ENCODE measurements around the gene NDUFB8. TPM values are rescaled to one million over a fixed set of nuclear protein-coding genes. Genes with fewer than 3 reads are reported as not detected.
A peak's percentile ranks its signal among the peaks of the same experiment; 100 is the strongest.
"Not testable (repeated sequence)": the region's sequence is repeated elsewhere in the genome, so short reads cannot be mapped to it uniquely, and the experiment has no call there.

The NDUFB8 gene
- total RNA-seq, result 431 TPM
- long read RNA-seq, transcript NDUFB8-201 (5 exons, 671 nt), result major isoform, 191 of 228 reads
- long read RNA-seq, transcript NDUFB8-205 (4 exons, 829 nt), result minor isoform, 14 of 228 reads
- long read RNA-seq, partial matches to known transcripts, result 18 of 228 reads
- long read RNA-seq, other reads (novel, unspliced or antisense), result 1 of 228 reads

DNA sequence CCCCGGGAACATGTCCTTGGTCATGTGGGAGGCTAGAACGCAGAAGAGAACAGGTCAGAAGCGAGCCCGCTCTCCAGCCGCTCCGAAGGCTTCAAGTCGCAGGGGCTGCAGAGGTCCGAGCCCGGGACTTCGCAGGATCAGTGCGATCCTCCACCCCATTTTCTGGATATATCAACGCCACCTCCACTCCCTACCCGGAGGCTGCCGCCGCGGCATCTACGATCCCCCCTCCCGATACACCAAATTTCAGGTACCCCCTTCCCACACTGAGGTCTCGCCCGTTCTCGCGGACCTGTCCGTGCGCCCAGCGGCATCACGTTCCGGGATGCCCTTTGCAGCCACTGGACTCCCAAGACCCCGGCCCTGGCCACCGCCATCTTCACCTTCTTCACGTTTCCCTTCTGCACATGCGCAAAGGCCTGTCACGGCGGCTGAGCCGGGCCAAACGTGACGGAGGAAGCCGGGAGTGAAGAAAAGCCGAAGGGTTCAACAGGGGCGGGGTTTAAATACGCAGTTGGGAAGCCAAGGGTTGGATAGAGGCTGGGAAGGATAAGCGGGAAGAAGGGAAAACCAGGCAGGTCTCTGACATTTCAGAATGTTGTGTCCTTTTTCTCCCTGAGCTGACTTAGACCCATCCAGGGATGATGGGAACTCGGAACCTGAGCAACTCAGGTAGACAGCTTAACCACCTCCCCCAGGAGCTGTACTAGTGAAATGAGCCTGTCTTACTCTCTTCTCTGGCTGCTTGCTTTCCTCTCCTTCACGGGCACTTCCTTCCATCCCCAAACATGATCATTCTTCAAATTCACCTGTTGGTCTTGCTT lies at the start of gene NDUFB8:
Gene NDUFB8 (minus strand): TSS at position 397 of the 824 bp plus-strand sequence. CDS start 20 bp downstream, at position 377.
- peak; percentile 97 for ATAC-seq (ENCODE audit: poor library complexity)
- intact Hi-C loops (cut with DNase I), result no loop called here

DNA sequence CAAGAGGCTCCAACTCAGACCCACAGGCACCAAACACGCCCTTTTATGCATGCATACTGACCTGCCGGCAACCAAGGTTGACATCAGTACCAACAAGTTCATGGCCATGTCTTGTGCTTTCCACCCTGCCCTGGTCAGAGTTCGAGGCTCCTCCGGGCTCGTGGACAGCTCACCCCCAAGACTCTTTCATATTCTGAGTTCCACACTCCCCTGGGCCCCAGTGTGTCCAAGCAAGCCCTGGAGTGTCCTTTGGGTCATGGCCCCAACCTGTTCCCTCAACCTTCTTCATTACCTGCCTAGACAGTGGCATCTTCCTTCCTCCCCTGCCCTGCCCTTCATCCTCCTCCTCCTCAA lies 46.6 kb upstream of the NDUFB8 start:
- DNase-seq, result no peak
- intact Hi-C loops (cut with DNase I), result no loop called here
- no peak for ATAC-seq (ENCODE audit: poor library complexity)

More for the DNA sequence above, at the start of gene NDUFB8:
- peak; percentile 95 for DNase-seq

DNA sequence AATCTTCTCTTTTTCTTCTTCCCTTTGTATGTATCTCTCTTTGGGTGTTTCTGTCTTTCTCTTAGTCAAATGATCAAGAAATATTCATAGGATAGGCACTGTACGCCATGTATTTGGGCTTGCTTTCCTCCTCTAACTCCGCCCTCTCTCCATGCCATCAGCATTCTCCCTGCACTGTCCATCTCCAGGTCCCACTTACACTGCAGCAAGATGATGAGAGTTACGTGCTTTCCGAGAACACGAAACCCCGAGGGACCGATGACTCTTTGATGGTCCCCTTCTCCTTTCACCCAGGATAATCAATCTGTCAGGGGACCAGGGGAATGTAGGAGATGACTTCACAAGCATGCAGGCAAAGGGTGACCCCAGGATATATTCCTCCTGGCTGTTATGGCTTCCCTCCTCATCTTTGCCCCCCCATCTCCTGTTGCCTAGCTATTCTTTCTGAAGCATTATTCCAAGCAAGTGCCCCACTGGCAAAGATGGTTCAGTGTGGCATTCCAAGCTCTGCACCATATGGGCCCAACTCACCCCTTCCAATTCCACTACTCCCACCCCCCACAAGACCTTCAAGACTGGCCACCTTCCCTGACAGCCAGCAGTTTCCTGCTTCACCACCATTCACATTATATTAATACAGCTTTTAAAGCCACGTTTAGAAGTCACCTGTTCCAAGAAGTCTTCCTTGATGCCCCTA lies 46.1 kb upstream of the NDUFB8 start:
- DNase-seq (no peak), ATAC-seq (ENCODE audit: poor library complexity) (no peak)
- intact Hi-C loops (cut with DNase I), result no loop called here

DNA sequence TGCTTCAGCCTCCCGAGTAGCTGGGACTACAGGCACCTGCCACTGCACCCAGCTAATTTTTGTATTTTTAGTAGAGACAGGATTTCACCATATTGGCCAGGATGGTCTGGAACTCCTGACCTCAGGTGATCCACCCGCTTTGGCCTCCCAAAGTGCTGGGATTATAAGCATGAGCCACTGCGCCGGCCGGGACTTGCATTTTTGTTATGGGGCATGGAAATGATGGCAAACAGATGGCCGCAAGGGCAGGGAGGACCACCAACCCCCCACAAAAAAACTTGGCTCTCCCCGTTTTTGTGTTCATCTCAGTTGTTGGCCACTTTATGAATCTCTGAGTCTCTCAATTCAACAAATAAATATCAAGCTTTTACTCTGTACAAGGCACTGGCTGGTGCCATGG lies 45.5 kb upstream of the NDUFB8 start:
- intact Hi-C loops (cut with DNase I); ATAC-seq (ENCODE audit: poor library complexity); DNase-seq: not testable (repeated sequence)

DNA sequence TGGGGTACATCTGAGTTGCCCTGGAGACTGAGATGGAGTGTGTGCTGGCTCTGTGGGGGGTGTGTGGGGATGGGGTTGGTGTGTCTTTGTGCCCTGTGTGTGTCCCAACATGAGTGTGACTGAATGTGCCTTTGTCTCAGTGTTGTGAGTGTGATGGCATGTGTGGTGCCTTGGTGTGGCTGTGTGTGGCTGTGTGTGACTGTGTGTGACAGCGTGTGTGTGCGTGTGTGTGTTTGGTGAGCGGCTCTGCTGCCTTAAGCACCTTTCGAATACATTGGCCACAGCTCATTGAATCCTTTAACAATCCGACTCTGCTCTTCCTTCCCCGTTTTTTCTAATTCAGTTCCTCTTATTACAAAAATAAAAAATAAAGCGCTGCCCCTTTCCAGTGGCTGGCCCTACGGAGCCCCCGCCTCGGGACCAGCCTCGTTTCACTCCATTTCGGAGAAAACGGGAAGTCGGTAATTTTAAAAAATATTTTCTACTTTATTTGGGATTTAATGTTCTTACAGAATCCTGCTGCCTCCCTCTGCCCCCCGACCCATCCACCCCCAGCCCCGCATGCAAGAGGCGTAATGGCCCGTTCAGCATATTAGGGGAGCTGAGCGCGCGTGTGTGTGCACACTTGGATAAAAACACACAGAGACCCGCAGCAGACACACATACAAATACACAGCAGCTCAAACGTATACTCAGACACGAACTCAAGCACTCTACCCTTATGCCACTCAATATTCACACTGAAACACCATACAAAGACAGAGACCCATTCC lies 41.6 kb upstream of the NDUFB8 start:
- intact Hi-C loops (cut with DNase I), result no loop called here
- ATAC-seq (ENCODE audit: poor library complexity), result no peak
- DNase-seq, result no peak

DNA sequence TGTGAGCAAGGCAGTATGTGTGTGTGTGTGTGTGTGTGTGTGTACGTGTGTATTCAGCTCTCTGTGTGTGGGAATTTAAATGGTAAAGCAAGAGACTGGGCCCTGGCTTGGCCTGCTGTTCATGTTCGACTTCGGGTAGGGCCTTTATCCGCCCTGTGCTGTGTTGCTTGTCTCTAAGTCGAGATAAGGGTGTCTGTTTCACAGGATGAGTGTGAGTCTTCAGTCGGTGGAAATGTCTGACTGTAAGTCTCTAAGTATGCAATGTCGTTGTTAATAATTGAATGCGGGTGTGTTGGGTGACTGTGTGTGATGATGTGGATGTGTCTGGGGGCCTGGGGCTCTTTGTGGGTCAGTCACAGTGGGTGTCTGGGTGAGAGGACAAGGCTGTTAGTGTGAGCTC lies 40.8 kb upstream of the NDUFB8 start:
- DNase-seq, result no peak
- intact Hi-C loops (cut with DNase I), result no loop called here
- no peak for ATAC-seq (ENCODE audit: poor library complexity)

DNA sequence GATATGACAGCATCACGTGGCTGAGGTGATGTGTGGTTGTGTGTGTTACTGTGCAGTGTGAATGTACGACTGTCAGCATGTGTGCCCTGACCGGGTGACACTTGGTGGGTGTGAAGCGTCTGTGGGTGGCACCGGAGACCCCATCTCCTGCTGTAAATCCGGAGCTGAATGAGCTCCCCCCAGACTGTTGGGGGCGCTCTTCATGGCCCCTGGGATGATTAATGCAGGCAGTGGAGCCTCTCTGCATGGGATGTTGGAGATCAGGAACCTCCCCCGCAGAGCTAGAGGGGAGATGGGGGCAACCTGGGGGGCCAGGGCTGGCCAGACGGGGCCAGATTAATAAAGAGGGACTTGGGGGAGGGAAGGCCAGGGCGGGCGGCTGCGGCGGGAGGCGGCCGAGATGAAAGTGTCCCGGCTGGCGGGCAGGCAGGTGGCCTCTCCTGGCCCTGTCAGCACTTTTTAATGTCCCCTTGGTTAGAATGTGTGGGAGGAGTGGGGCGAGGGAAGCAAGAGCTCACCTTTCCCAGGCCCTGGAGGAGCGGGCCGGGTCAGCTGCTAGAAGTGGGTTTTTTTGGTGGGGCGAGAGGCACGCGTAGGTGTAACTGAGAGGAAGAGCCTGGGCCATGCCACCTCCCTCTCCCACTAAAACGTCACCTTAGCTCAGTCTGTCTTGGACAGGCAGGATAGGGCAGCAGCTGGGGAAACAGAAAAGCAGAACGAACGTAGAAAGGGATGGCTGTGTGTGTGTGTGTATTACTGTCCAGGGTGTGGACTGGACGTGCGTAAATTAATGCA lies 40.2 kb upstream of the NDUFB8 start:
- intact Hi-C loops (cut with DNase I), result loop anchor here (10.0 kb wide), 1 partner anchor 305 kb away; no protein-coding TSS in a partner anchor
- DNase-seq, result no peak
- no peak for ATAC-seq (ENCODE audit: poor library complexity)

DNA sequence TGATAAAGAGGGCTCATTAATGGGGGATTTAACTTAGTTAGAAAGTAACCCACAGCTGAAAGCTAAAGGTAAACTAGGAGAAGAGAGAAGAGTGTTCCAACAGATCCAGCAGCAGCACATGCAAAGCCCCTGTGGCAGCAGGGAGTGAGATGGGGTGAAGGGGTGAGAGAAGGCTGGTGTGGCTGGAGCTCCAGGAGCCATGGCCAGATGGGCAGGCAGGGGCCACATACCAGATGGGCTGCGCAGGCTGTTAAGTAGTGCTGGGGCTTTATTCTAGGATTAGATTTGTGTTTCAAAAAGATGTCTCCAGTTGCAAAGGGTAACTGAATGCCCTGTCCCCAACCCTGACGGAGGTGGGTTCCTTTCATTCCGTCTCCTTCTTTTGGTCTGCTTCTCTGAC lies 39.2 kb upstream of the NDUFB8 start:
- intact Hi-C loops (cut with DNase I), result loop anchor here (10.0 kb wide), 1 partner anchor 306 kb away; no protein-coding TSS in a partner anchor
- DNase-seq, result no peak

DNA sequence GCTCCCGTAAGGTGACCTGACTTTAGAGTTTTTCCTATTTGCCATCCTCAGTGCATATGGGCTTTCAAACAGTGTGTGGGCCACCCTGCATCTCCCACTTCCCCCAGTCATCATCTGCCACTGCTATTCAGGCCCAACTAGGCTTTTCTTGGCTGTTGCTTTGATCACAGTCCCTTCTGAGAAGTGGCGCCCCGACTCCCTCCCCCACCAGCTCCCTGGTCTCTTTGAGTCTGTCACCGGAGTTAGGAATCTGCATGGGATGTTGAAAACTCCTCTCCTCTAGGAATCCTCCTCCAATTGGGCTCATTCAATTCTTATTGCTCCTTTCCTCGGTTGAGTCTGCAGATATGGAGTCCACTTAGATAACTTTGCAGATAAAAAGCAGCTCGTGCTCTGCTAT lies 38.2 kb upstream of the NDUFB8 start:
- ATAC-seq (ENCODE audit: poor library complexity) (no peak), DNase-seq (no peak)
- intact Hi-C loops (cut with DNase I), result loop anchor here (10.0 kb wide), 1 partner anchor 307 kb away; no protein-coding TSS in a partner anchor

More for the DNA sequence above, 39.2 kb upstream of the NDUFB8 start:
- no peak for ATAC-seq (ENCODE audit: poor library complexity)

DNA sequence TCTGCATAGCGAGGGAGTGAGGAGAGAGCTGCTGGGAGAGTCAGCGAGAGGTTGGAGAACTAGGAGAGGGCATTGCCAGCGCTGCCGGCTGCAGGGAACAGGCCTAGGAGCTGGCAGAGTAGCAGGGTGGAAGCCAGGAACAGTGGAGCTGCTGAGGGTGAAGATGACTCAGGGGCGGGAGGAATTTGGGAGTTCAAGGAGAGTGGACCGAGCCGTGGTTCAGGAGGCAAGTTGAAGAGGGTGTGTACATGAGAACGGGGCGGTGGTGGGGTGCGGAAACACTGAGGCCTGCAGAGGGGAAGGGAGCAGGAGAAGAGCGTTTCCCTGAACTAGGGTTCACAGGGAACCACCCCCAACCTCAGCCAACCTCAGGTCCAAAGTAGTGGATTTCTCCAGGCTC lies 37.6 kb upstream of the NDUFB8 start:
- ATAC-seq (ENCODE audit: poor library complexity) (no peak), DNase-seq (no peak)
- intact Hi-C loops (cut with DNase I), result loop anchor here (10.0 kb wide), 1 partner anchor 308 kb away; no protein-coding TSS in a partner anchor

DNA sequence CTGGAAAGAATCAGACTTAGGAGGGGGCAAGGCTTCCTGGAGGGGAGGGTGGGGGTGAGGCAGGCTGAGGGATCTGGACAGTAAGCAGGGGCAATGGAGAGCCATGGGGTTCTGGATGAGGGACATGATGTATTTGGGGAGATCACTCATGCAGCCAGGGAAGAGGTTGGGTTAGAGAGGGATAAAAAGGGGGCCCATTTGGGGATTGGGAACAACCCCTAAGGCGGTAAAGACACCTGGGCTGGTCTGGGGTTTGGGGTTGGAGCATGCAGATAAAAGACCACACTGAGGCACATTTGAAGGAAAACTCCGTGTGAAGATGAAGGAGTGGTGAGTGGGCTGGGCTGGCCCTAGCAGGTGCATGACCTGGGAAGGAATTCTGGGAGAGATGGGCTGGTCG lies 36.9 kb upstream of the NDUFB8 start:
- no peak for ATAC-seq (ENCODE audit: poor library complexity)
- intact Hi-C loops (cut with DNase I), result loop anchor here (10.0 kb wide), 1 partner anchor 308 kb away; no protein-coding TSS in a partner anchor
- no peak for DNase-seq

DNA sequence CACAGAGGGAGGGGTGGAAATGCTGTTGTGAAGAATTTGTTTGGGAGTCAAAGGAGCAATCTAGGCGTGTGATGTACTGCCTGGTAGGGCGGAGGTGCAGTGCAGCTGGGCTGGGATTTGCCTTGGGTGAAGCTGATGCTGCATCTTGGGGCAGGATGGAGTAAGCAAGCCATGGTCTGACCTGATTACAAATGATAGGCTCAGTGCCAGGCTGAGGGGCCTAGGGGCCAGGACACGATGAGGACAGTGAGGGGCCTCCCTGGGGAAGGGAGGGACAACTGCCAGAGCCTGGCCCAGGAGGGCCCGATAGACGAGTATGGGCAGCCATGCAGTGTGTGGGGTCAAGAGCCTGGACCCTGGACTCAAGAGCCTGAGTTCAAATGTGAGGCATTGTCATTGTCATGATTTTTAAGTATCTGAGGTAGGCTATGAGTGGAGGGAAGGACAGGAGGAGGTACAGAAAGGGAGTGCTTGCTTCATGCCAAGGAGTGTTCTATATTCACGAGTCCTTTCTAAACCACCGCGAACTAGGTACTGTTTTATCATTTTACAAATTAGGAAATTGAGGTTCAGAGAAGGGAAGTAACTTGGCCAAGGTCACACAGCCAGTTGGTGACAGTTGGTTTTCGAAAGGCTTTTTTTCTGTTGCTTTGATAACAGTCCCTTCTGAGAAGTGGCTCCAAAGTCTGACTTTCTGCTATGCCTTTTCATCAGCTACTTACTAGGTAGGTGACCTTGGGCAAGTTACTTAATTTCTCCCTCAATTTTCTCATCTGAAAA lies 35.7 kb upstream of the NDUFB8 start:
- DNase-seq, result no peak
- intact Hi-C loops (cut with DNase I), result loop anchor here (10.0 kb wide), 1 partner anchor 309 kb away; no protein-coding TSS in a partner anchor
- ATAC-seq (ENCODE audit: poor library complexity), result no peak

DNA sequence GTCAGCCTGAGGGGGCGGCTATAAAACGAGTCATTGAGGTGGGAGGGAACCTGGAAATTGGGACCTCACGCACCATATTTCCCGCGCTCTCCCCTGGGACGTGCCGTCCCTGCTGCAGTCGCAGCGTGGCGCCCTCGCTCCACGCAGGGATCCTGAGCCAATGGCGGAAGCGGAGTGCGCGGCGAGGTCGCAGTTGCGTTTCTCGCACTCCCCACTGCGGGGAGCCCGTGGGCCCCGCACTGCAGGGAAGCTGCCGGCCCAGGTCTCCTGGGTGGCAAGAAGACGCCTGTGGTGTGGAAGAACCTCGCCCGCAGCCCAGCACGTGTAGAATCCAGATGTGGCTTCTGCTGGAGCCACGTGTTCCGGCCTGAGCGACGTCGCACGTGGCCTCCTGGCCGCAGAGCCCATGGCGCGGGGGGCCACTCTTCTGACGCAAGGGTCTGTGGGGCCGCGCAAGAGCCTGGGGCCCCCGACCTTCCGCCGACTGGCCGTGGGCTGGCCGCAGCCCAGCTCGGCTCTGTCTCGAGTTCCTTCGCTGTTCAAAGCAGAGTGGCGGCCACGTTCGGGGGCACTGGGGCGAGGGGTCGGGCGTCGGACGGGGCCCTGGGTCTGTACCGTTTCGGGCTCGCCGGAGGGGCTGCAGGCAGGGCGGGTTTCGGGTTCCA lies 32.5 kb upstream of the NDUFB8 start:
- DNase-seq, result peak; percentile 73
- intact Hi-C loops (cut with DNase I), result loop anchor here (10.0 kb wide), 1 partner anchor 313 kb away; no protein-coding TSS in a partner anchor

DNA sequence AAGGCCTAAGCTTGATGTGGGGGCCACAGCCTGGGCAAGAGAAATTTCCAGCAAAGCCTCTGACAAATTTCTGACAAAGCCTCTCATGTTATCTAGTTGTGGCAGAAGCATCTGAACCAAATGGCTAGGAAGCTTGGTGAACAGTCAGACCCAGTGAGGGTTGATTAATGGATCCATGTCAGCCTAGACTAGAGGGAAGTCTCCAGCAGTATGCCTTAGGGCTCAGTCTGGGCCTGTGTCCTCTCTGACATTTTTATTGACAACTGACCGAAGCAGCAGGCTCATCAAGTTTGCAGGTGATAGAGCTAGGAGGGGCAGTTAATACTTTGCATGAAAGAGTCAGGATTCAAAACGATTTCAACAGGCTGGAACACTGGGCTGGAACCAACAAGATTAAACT lies 31.3 kb upstream of the NDUFB8 start:
- DNase-seq, result no peak
- ATAC-seq (ENCODE audit: poor library complexity), result no peak
- intact Hi-C loops (cut with DNase I), result loop anchor here (10.0 kb wide), 1 partner anchor 314 kb away; no protein-coding TSS in a partner anchor

More for the DNA sequence above, 32.5 kb upstream of the NDUFB8 start:
- ATAC-seq (ENCODE audit: poor library complexity), result peak; percentile 90

DNA sequence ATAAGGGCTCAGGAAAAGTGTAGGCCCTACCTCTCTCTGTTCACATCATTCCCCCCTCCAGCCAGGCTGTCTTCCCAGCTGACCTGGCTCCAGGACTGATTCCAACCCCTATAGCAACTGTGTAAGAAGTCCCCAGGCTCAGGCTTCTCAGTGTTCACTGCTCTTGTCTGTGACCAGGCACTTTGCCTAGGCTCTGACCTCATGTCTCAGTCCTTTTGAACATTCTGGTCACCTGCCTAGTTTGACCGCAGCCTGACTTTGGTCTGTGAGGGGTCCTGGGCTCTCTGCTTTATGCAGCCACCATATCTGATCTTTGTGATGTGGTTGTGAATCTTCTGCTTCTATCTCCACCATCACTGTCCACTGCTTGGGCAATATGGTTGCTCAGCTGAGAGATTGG lies 30.6 kb upstream of the NDUFB8 start:
- intact Hi-C loops (cut with DNase I), result loop anchor here (10.0 kb wide), 1 partner anchor 315 kb away; no protein-coding TSS in a partner anchor
- DNase-seq (no peak), ATAC-seq (ENCODE audit: poor library complexity) (no peak)

DNA sequence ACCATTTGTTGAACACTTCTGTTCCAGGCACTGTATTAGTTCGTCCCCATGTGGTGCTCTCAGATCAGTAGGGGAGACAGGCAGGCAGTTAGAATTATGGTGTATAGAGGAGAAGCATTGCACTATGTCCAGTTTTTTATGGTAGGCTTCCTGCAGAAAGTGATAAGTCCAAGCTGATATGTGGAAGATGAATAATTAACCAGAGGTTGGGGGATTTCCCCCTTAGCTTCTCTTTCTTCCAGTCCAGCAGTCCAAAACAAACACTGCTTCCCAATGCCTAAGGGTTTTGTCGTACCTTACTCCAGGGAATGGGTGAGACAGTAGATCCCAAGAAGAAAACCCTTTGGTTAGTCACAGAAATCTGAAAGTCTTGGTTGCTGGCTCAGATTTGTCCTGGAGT lies 25.2 kb upstream of the NDUFB8 start:
- intact Hi-C loops (cut with DNase I), result no loop called here
- ATAC-seq (ENCODE audit: poor library complexity) (no peak), DNase-seq (no peak)
